Right lobe of liver (tissue), 6 donors: ENCODE results near the gene NXNL1. TPM values are rescaled to one million over a fixed set of nuclear protein-coding genes. Genes with fewer than 3 reads are reported as not detected.
A peak's percentile ranks its signal among the peaks of the same experiment; 100 is the strongest.
"Not testable (repeated sequence)": the region's sequence is repeated elsewhere in the genome, so short reads cannot be mapped to it uniquely, and the experiment has no call there.

Experiments
- ATAC-seq, 4 donors: fragments of 200-7000 bp; cut with Tn5 transposase; one replicate each; pipeline ENCODE4 v1.9.1; 2020; ENCODE audit warnings: mild to moderate bottlenecking in 4 of 4, moderate library complexity in 4 of 4
- DNase-seq, 3 donors: peaks; one replicate each; pipeline ENCODE4 v3.0.0-alpha.2; 2020
- H3K27ac ChIP-seq, 3 donors: fragments of 200-600 bp; one replicate each; pipeline ENCODE4 v1.8.0; 2022
- H3K27me3 ChIP-seq, 2 donors: fragments of 200-600 bp; one replicate each; pipeline ENCODE4 v1.8.0; 2022
- H3K36me3 ChIP-seq, 4 donors: fragments of 200-600 bp; sonication (generic) in 1 of 4; one replicate each; pipeline versions ENCODE4 v1.5.1 to v1.8.0; 2017 to 2022; ENCODE audit warnings: control low read depth in 1 of 4
- H3K4me1 ChIP-seq, 4 donors: fragments of 200-600 bp; sonication (generic) in 1 of 4; one replicate each; pipeline versions ENCODE4 v1.5.1 to v1.8.0; 2017 to 2022; ENCODE audit warnings: control low read depth in 1 of 4
- H3K4me3 ChIP-seq, 3 donors: fragments of 200-600 bp; one replicate each; pipeline ENCODE4 v1.8.0; 2022
- H3K9me3 ChIP-seq, 4 donors: fragments of 200-600 bp; sonication (generic) in 1 of 4; one replicate each; pipeline versions ENCODE4 v1.5.1 to v1.8.0; 2017 to 2022; ENCODE audit warnings: control low read depth in 1 of 4
- CTCF ChIP-seq, 4 donors: fragments of 200-600 bp in 3 of 4; fragments of 450-650 bp in 1 of 4; IDR thresholded peaks; one replicate each; pipeline versions ENCODE4 v1.5.1 to v1.8.0; 2016 to 2022; ENCODE audit warnings: antibody characterized with exemption in 4 of 4, mild to moderate bottlenecking in 2 of 4
- POLR2A ChIP-seq: fragments of 450-650 bp; IDR thresholded peaks from one replicate; pipeline ENCODE4 v1.6.1; 2017; ENCODE audit warnings: antibody characterized with exemption, mild to moderate bottlenecking
- WGBS: methylation state at CpG from one replicate; pipeline ENCODE4 v1.1.6; 2018; ENCODE audit warnings: low coverage, low lambda C conversion rate; ENCODE audit not compliant: insufficient coverage; ENCODE audit errors: missing lambda C conversion rate; 5-methylcytosine and 5-hydroxymethylcytosine counted together
- intact Hi-C, 2 donors: fragments of 100-400 bp; cut with DNase I; formaldehyde crosslinking; loops; one replicate each; pipeline versions ENCODE4 v1.11.2 to v1.14.1; 2022
- total RNA-seq, 6 experiments: library from RNA; depleted of rRNA in 2 of 6; stranded (reverse); fragments of >200 nt in 2 of 6; fragmentation: NEBNext Ultra II Directional in 3 of 6; extraction: Animal tissue kit (Norgen Biotek cat#: 25700) in 3 of 6; gene quantifications; one replicate each; pipeline versions ENCODE4 v1.1.0 to v1.2.4, GENCODE V29; 2016 to 2023
- donor health status: DM: no; HTN: yes; CAD: no.
- donor health status: DM: no; HTN: no; CAD: no.
- donor health status: DM: no; HTN: no; CAD: no.
- donor health status: DM: no; HTN: yes; CAD: no.
- donor health status: DM: no; HTN: yes; CAD: no.

Gene NXNL1
- total RNA-seq, 6 experiments from 2014 or later = not detected

GRCh38 chr19:17504030-17504429, 43.3 kb upstream of the NXNL1 start:
- no peaks in the 10 kb centered on the region for H3K9me3 ChIP-seq
- DNase-seq (no peak), ATAC-seq (no peak)
- no peaks in the 10 kb centered on the region for H3K36me3 ChIP-seq
- intact Hi-C loops = no loop called here
- no peaks in the 10 kb centered on the region for H3K4me1 ChIP-seq
- no peak overlapping the region for H3K4me3 ChIP-seq
- no peak for TF ChIP-seq CTCF (IDR thresholded peaks at IDR 0.05)
- no peak for TF ChIP-seq POLR2A
- H3K27ac ChIP-seq = no peak overlapping the region
- WGBS = 83% methylated on average over 2 of the region's 2 CpGs
- no peaks in the 10 kb centered on the region for H3K27me3 ChIP-seq

GRCh38 chr19:17503240-17503639, 42.5 kb upstream of the NXNL1 start:
- ATAC-seq = no peak
- no peaks in the 10 kb centered on the region for H3K4me1 ChIP-seq
- TF ChIP-seq POLR2A (no peak), CTCF (IDR thresholded peaks at IDR 0.05) (no peak)
- H3K27ac ChIP-seq = no peak overlapping the region
- DNase-seq = no peak
- no peak overlapping the region for H3K4me3 ChIP-seq
- intact Hi-C loops = no loop called here
- no peaks in the 10 kb centered on the region for H3K27me3 ChIP-seq
- no peaks in the 10 kb centered on the region for H3K9me3 ChIP-seq
- H3K36me3 ChIP-seq = no peaks in the 10 kb centered on the region
- 96% methylated on average over 6 of the region's 6 CpGs for WGBS

- Histone ChIP-seq H3K27me3 (no peaks in the 10 kb centered on the region), H3K9me3 (no peaks in the 10 kb centered on the region), H3K4me1 (no peaks in the 10 kb centered on the region), H3K27ac (peak overlapping the region in 1 of 3 donors; percentile 28), H3K36me3 (no peaks in the 10 kb centered on the region), H3K4me3 (no peak overlapping the region)
- no CpG with 5 or more reads among the region's 27 CpGs for WGBS
- intact Hi-C loops = no loop called here
- DNase-seq (no peak), ATAC-seq (no peak)
- TF ChIP-seq CTCF (IDR thresholded peaks at IDR 0.05) = no peak
- TF ChIP-seq POLR2A = no peak
Measured at GRCh38 chr19:17500447-17501198, 39.9 kb upstream of the NXNL1 start.

GRCh38 chr19:17499648-17500446, 39.1 kb upstream of the NXNL1 start:
- no peak overlapping the region for H3K4me3 ChIP-seq
- no peaks in the 10 kb centered on the region for H3K9me3 ChIP-seq
- no peaks in the 10 kb centered on the region for H3K27me3 ChIP-seq
- no peaks in the 10 kb centered on the region for H3K4me1 ChIP-seq
- ATAC-seq (peak; percentile 15 to 43 (median 24)), DNase-seq (peak in 1 of 3 donors; percentile 60)
- no peaks in the 10 kb centered on the region for H3K36me3 ChIP-seq
- H3K27ac ChIP-seq = peak overlapping the region in 1 of 3 donors; percentile 28
- 60% methylated on average over 9 of the region's 21 CpGs for WGBS
- intact Hi-C loops = loop anchor here in 1 of 2 donors (10.0 kb wide), 1 partner anchor 75 kb away; no protein-coding TSS in a partner anchor
- TF ChIP-seq CTCF (IDR thresholded peaks at IDR 0.05) (no peak), POLR2A (no peak)

GRCh38 chr19:17499025-17499424, 38.3 kb upstream of the NXNL1 start:
- WGBS = 82% methylated on average over 9 of the region's 12 CpGs
- H3K9me3 ChIP-seq, DNase-seq, ATAC-seq, H3K36me3 ChIP-seq, H3K27ac ChIP-seq, H3K4me1 ChIP-seq, H3K4me3 ChIP-seq, H3K27me3 ChIP-seq: not testable (repeated sequence)
- intact Hi-C loops = loop anchor here in 1 of 2 donors (10.0 kb wide), 1 partner anchor 76 kb away; no protein-coding TSS in a partner anchor
